Activated CD8-positive, alpha-beta T cell treated with anti-CD3 and anti-CD28 coated beads for 36 hours (primary cell): ENCODE data around the gene SNX14. TPM values are rescaled to one million over a fixed set of nuclear protein-coding genes. Genes with fewer than 3 reads are reported as not detected.

Source experiments
- ATAC-seq: fragments of 200-7000 bp; cut with Tn5 transposase; one replicate; pipeline ENCODE4 v1.10.0; 2021; ENCODE audit warnings: mild to moderate bottlenecking, moderate library complexity
- CTCF ChIA-PET: fragments of 350-600 bp; sonication (Branson Sonifier 250); formaldehyde crosslinking; loops from one replicate; lab custom pipeline; 2021; ENCODE audit warnings: antibody characterized with exemption; lab: Charles Lee
- POLR2A ChIA-PET: fragments of 350-600 bp; sonication (Branson Sonifier 250); formaldehyde crosslinking; loops from one replicate; lab custom pipeline; 2021; ENCODE audit warnings: antibody characterized with exemption; lab: Charles Lee
- DNase-seq: peaks from one replicate; pipeline ENCODE4 v3.0.0-alpha.2; 2020
- H3K27ac Mint-ChIP-seq: one replicate; pipeline ENCODE4 v1.8.0; 2021; ENCODE audit warnings: mild to moderate bottlenecking, mixed read lengths
- H3K27me3 Mint-ChIP-seq: one replicate; pipeline ENCODE4 v1.8.0; 2021; ENCODE audit warnings: mixed read lengths
- H3K36me3 Mint-ChIP-seq: one replicate; pipeline ENCODE4 v1.8.0; 2021; ENCODE audit warnings: low read depth, mixed read lengths
- H3K4me1 Mint-ChIP-seq: one replicate; pipeline ENCODE4 v1.8.0; 2021; ENCODE audit warnings: low read depth, mixed read lengths
- H3K4me3 Mint-ChIP-seq: one replicate; pipeline ENCODE4 v1.8.0; 2021; ENCODE audit warnings: mild to moderate bottlenecking, moderate library complexity, mixed read lengths
- H3K9me3 Mint-ChIP-seq: one replicate; pipeline ENCODE4 v1.8.0; 2021; ENCODE audit warnings: mixed read lengths
- intact Hi-C: fragments of 100-400 bp; cut with micrococcal nuclease; formaldehyde crosslinking; loops from one replicate; pipeline ENCODE4 v1.10.0; 2022
- total RNA-seq, 2 experiments: library from RNA; stranded (reverse); gene quantifications; one replicate each; pipeline ENCODE4 v1.2.3, GENCODE V29; 2021
- TF ChIP-seq, protein P1 (sequence below): fragments of 200-600 bp; IDR thresholded peaks from one replicate; pipeline ENCODE4 v1.8.0; 2022; ENCODE audit warnings: antibody characterized with exemption, mild to moderate bottlenecking

Gene SNX14
- total RNA-seq, 2 experiments from 2014 or later, result 53.9 to 54.1 TPM

- Mint-ChIP-seq H3K9me3 (no peaks in the 10 kb centered on the region), H3K4me3 (peak overlapping the region; percentile 51), H3K27me3 (no peaks in the 10 kb centered on the region), H3K36me3 (peaks cover 4% of the 10 kb centered on the region), H3K27ac (peak overlapping the region; percentile 97), H3K4me1 (peaks cover 97% of the 10 kb centered on the region)
- TF ChIP-seq, protein P1, sequence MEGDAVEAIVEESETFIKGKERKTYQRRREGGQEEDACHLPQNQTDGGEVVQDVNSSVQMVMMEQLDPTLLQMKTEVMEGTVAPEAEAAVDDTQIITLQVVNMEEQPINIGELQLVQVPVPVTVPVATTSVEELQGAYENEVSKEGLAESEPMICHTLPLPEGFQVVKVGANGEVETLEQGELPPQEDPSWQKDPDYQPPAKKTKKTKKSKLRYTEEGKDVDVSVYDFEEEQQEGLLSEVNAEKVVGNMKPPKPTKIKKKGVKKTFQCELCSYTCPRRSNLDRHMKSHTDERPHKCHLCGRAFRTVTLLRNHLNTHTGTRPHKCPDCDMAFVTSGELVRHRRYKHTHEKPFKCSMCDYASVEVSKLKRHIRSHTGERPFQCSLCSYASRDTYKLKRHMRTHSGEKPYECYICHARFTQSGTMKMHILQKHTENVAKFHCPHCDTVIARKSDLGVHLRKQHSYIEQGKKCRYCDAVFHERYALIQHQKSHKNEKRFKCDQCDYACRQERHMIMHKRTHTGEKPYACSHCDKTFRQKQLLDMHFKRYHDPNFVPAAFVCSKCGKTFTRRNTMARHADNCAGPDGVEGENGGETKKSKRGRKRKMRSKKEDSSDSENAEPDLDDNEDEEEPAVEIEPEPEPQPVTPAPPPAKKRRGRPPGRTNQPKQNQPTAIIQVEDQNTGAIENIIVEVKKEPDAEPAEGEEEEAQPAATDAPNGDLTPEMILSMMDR, result no peak
- ChIA-PET POLR2A (interaction anchor here (0.6 to 7.0 kb wide), 5 partner anchors 9 to 217 kb away, joined by 3 to 89 read pairs (median 7); partner anchors contain the start of gene NT5E), CTCF (interaction anchor here (2.1 to 24.4 kb wide), 3 partner anchors 10 to 107 kb away, joined by 14 to 364 read pairs (median 65); partner anchors contain the start of gene NT5E)
- ATAC-seq (peak; percentile 55), DNase-seq (peak; percentile 82)
- intact Hi-C loops, result loop anchor here (5.0 to 10.0 kb wide), 2 partner anchors 99 to 214 kb away; no protein-coding TSS in a partner anchor
Measured at GRCh38 chr6:85460921-85461797, 132.5 kb downstream of the SNX14 start.

GRCh38 chr6:85460154-85460920 is 133.3 kb downstream of the SNX14 start:
- H3K4me3 Mint-ChIP-seq, result peak overlapping the region; percentile 34
- peaks cover 97% of the 10 kb centered on the region for H3K4me1 Mint-ChIP-seq
- H3K27me3 Mint-ChIP-seq, result no peaks in the 10 kb centered on the region
- no peak for ATAC-seq
- ChIA-PET CTCF (interaction anchor here (24.4 kb wide), 1 partner anchor 21 kb away, joined by 364 read pairs; no protein-coding TSS in a partner anchor), POLR2A (interaction anchor here (1.9 to 2.8 kb wide), 2 partner anchors 9 to 10 kb away, joined by 7 to 21 read pairs; partner anchors contain the start of gene NT5E)
- H3K27ac Mint-ChIP-seq, result peak overlapping the region; percentile 97
- H3K9me3 Mint-ChIP-seq, result no peaks in the 10 kb centered on the region
- intact Hi-C loops, result loop anchor here (5.0 to 10.0 kb wide), 2 partner anchors 98 to 214 kb away; no protein-coding TSS in a partner anchor
- peaks cover 4% of the 10 kb centered on the region for H3K36me3 Mint-ChIP-seq
- TF ChIP-seq, protein P1, result no peak
- no peak for DNase-seq

DNA sequence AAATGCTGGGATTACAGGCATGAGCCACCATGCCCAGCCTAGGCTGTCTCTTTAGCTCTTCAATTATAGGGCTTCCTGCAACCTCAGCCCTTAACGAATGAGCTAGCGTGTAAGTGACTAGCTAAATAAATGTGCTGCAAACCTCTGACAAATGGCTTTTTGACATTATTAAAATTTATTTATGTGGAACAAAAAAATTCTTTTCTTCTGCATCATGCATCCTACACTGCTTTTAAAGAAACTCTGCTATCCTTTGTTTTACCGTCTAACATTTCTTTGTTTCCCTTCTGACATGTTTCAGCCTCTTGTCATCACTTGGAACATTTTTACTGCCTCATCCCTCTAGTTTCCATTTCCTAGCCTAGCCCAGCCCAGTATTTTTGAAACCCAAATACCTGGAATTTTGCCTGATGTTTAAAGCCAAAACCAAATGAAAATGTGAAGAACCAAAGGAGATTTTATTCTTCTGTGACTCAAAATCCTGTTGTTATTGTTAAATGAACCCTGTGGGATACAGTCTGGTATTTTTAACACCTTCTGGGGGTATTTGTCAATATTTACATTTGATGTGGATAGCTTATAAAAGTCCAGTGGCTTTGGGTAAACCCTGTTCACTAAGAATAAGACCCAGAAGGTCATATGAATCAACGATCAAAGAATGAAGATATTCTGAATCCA is 134.3 kb downstream of the SNX14 start:
- intact Hi-C loops, result loop anchor here (10.0 kb wide), 1 partner anchor 135 kb away; the partner anchor contains the start of gene SNX14
- Mint-ChIP-seq H3K4me1 (peaks cover 96% of the 10 kb centered on the region), H3K4me3 (no peak overlapping the region), H3K27ac (peak overlapping the region; percentile 86), H3K36me3 (peaks cover 4% of the 10 kb centered on the region), H3K27me3 (no peaks in the 10 kb centered on the region), H3K9me3 (no peaks in the 10 kb centered on the region)
- TF ChIP-seq, protein P1, result no peak
- POLR2A ChIA-PET, result interaction anchor here (1.9 to 2.8 kb wide), 2 partner anchors 8 to 9 kb away, joined by 7 to 21 read pairs; partner anchors contain the start of gene NT5E
- DNase-seq (no peak), ATAC-seq (no peak)
- CTCF ChIA-PET, result interaction anchor here (1.1 to 24.4 kb wide), 4 partner anchors 9 to 114 kb away, joined by 3 to 364 read pairs (median 8); partner anchors contain the start of gene NT5E

GRCh38 chr6:85458782-85459181 is 134.9 kb downstream of the SNX14 start:
- Mint-ChIP-seq H3K36me3 (peaks cover 4% of the 10 kb centered on the region), H3K9me3 (no peaks in the 10 kb centered on the region), H3K4me3 (no peak overlapping the region), H3K27ac (peak overlapping the region; percentile 86), H3K27me3 (no peaks in the 10 kb centered on the region), H3K4me1 (peaks cover 96% of the 10 kb centered on the region)
- DNase-seq (no peak), ATAC-seq (no peak)
- intact Hi-C loops, result loop anchor here (10.0 kb wide), 1 partner anchor 136 kb away; the partner anchor contains the start of gene SNX14
- ChIA-PET POLR2A (interaction anchor here (1.2 to 2.8 kb wide), 2 partner anchors 9 to 220 kb away, joined by 3 to 21 read pairs; partner anchors contain the start of gene NT5E), CTCF (interaction anchor here (0.6 to 24.4 kb wide), 5 partner anchors 8 to 162 kb away, joined by 3 to 364 read pairs (median 7); partner anchors contain the start of gene NT5E)
- TF ChIP-seq, protein P1, result no peak
